Stimulated activated CD8-positive, alpha-beta memory T cell treated with anti-CD3 and anti-CD28 coated beads, Interleukin-15, amount 100 ng/mL, for 1 hour (primary cell): Measurements from ENCODE around the gene FAM180A.

Experiments used
- DNase-seq: peaks from one replicate; pipeline ENCODE4 v3.0.0-alpha.2; 2020; ENCODE audit warnings: low read depth

Gene FAM180A

GRCh38 chr7:135683609-135684008 lies 65.0 kb downstream of the FAM180A start:
- DNase-seq, result no peak

- no peak for DNase-seq
Measured at GRCh38 chr7:135682191-135682590, 66.4 kb downstream of the FAM180A start.

GRCh38 chr7:135681762-135682161 lies 66.9 kb downstream of the FAM180A start:
- no peak for DNase-seq
